GM18870 (cell line): ENCODE results near the gene BNIP2.
A peak's percentile ranks its signal among the peaks of the same experiment; 100 is the strongest.
"Not testable (repeated sequence)": the region's sequence is repeated elsewhere in the genome, so short reads cannot be mapped to it uniquely, and the experiment has no call there.

Experiments
- ATAC-seq: cut with Tn5 transposase; IDR thresholded peaks from one replicate; pipeline ENCODE4 v1.9.1; 2021; ENCODE audit warnings: moderate library complexity; ENCODE audit not compliant: unreplicated experiment

Gene BNIP2

GRCh38 chr15:59642351-59642750 lies 46.8 kb downstream of the BNIP2 start:
- ATAC-seq = no peak

- ATAC-seq = not testable (repeated sequence)
Measured at GRCh38 chr15:59637507-59637906, 51.6 kb downstream of the BNIP2 start.

- no peak for ATAC-seq
Measured at GRCh38 chr15:59636184-59636583, 52.9 kb downstream of the BNIP2 start.

- ATAC-seq = no peak
Measured at GRCh38 chr15:59632714-59633113, 56.4 kb downstream of the BNIP2 start.

GRCh38 chr15:59622289-59622688 lies 66.8 kb downstream of the BNIP2 start:
- ATAC-seq = peak; percentile 77

- no peak for ATAC-seq
Measured at GRCh38 chr15:59618406-59618805, 70.7 kb downstream of the BNIP2 start.

- no peak for ATAC-seq
Measured at GRCh38 chr15:59616379-59616778, 72.7 kb downstream of the BNIP2 start.

GRCh38 chr15:59615661-59616060 lies 73.5 kb downstream of the BNIP2 start:
- ATAC-seq = no peak

- no peak for ATAC-seq
Measured at GRCh38 chr15:59614153-59614552, 75.0 kb downstream of the BNIP2 start.

GRCh38 chr15:59611276-59612260 lies 77.6 kb downstream of the BNIP2 start, which contains the start of gene GCNT3:
GCNT3 (plus strand) TSS chr15:59611783; CDS start chr15:59618239, 6,456 bp downstream.
- no peak for ATAC-seq

- no peak for ATAC-seq
Measured at GRCh38 chr15:59609730-59610712, 79.1 kb downstream of the BNIP2 start.
